ENCODE data around the gene PCNT. TPM values are rescaled to one million over a fixed set of nuclear protein-coding genes. Genes with fewer than 3 reads are reported as not detected.

Gene PCNT
- total and polyA plus RNA-seq, 9 of the 15 experiments (the other 6 are each of a cell fraction or from before 2014, with no cell fraction given), result 9.1 to 53.5 (median 31.3) TPM

DNA sequence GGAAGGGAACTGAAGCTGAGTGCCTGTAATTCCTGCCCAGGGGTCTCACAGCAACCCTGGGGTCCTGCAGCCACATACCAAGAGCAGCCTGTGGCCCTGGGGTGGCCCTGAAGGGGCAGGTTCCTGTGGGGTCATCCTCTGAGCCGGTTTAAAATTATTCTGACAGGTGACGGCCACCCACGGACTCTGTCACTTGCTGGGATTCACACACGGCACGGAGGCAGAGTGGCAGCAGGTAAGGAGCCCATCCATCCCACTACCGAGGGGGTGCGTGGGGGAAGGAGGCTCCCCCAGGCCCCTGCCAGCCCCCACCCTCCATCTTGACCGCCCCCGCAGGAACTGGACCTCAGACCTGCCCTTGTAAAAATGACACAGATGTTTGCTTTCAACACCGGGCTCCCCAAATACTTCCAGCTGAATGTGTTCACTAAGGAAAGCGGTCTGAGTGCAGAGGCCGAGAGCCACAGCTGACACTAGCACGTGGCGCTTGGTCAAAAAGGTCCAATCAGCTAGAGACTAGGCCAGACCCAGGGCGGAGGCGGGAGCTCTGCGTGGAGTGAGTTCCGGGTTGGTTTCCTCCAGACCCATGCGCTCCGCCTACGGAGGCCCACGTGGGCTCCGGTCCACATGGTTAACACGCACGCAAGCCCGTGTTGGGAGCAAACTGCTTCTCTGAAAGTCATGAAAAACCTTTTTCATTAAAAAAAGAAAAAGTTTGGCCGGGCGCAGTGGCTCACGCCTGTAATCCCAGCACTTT lies 27.8 kb upstream of the PCNT start (continued):
- TF ChIP-seq, protein P1, sequence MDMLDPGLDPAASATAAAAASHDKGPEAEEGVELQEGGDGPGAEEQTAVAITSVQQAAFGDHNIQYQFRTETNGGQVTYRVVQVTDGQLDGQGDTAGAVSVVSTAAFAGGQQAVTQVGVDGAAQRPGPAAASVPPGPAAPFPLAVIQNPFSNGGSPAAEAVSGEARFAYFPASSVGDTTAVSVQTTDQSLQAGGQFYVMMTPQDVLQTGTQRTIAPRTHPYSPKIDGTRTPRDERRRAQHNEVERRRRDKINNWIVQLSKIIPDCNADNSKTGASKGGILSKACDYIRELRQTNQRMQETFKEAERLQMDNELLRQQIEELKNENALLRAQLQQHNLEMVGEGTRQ (CRISPR knock-in tag; IDR thresholded peaks at IDR 0.05), result peak; percentile 48
- TF ChIP-seq, protein P2, sequence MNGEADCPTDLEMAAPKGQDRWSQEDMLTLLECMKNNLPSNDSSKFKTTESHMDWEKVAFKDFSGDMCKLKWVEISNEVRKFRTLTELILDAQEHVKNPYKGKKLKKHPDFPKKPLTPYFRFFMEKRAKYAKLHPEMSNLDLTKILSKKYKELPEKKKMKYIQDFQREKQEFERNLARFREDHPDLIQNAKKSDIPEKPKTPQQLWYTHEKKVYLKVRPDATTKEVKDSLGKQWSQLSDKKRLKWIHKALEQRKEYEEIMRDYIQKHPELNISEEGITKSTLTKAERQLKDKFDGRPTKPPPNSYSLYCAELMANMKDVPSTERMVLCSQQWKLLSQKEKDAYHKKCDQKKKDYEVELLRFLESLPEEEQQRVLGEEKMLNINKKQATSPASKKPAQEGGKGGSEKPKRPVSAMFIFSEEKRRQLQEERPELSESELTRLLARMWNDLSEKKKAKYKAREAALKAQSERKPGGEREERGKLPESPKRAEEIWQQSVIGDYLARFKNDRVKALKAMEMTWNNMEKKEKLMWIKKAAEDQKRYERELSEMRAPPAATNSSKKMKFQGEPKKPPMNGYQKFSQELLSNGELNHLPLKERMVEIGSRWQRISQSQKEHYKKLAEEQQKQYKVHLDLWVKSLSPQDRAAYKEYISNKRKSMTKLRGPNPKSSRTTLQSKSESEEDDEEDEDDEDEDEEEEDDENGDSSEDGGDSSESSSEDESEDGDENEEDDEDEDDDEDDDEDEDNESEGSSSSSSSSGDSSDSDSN (IDR thresholded peaks at IDR 0.05; ENCODE audit: borderline replicate concordance in 1 of 2, low read depth in 2 of 2, low read length in 2 of 2), result no peak
- peak; percentile 64; the same call in 1 of the 2 replicates for TF ChIP-seq L3MBTL2 (IDR thresholded peaks at IDR 0.05)
- TF ChIP-seq, protein P3, sequence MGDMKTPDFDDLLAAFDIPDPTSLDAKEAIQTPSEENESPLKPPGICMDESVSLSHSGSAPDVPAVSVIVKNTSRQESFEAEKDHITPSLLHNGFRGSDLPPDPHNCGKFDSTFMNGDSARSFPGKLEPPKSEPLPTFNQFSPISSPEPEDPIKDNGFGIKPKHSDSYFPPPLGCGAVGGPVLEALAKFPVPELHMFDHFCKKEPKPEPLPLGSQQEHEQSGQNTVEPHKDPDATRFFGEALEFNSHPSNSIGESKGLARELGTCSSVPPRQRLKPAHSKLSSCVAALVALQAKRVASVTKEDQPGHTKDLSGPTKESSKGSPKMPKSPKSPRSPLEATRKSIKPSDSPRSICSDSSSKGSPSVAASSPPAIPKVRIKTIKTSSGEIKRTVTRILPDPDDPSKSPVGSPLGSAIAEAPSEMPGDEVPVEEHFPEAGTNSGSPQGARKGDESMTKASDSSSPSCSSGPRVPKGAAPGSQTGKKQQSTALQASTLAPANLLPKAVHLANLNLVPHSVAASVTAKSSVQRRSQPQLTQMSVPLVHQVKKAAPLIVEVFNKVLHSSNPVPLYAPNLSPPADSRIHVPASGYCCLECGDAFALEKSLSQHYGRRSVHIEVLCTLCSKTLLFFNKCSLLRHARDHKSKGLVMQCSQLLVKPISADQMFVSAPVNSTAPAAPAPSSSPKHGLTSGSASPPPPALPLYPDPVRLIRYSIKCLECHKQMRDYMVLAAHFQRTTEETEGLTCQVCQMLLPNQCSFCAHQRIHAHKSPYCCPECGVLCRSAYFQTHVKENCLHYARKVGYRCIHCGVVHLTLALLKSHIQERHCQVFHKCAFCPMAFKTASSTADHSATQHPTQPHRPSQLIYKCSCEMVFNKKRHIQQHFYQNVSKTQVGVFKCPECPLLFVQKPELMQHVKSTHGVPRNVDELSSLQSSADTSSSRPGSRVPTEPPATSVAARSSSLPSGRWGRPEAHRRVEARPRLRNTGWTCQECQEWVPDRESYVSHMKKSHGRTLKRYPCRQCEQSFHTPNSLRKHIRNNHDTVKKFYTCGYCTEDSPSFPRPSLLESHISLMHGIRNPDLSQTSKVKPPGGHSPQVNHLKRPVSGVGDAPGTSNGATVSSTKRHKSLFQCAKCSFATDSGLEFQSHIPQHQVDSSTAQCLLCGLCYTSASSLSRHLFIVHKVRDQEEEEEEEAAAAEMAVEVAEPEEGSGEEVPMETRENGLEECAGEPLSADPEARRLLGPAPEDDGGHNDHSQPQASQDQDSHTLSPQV (IDR thresholded peaks at IDR 0.05), result peak; percentile 61
- TF ChIP-seq NRF1 (conservative IDR thresholded peaks at IDR 0.05 in 1 of 2, IDR thresholded peaks at IDR 0.05 in 1 of 2), result peak in 1 of 2 experiments; percentile 27; a peak in 1 of 4 replicates
- TF ChIP-seq IFI16 (CRISPR knock-in tag; IDR thresholded peaks at IDR 0.05), result no peak
- no peak for TF ChIP-seq MTA1 (IDR thresholded peaks at IDR 0.05; ENCODE audit: borderline replicate concordance)
- TF ChIP-seq HNRNPK (IDR thresholded peaks at IDR 0.05; ENCODE audit: low read depth, low read length, poor library complexity, severe bottlenecking), result no peak
- TF ChIP-seq CXXC5 (CRISPR knock-in tag; IDR thresholded peaks at IDR 0.05), result peak; percentile 24; the same call in 1 of the 2 replicates
- no peak for TF ChIP-seq XRCC5 (IDR thresholded peaks at IDR 0.05; ENCODE audit: low read depth, low read length)
- TF ChIP-seq RAD51 (IDR thresholded peaks at IDR 0.05; ENCODE audit: borderline replicate concordance, low read depth), result peak; percentile 47; the same call in 1 of the 2 replicates
- peak; percentile 12 for TF ChIP-seq DACH1 (IDR thresholded peaks at IDR 0.05; ENCODE audit: partially characterized antibody)
